Bronchial epithelial cell (primary cell): ENCODE data around the gene TECTA. TPM values are rescaled to one million over a fixed set of nuclear protein-coding genes. Genes with fewer than 3 reads are reported as not detected.

Experiments
- DNase-seq: peaks from one replicate; pipeline ENCODE4 v3.0.0-alpha.2; 2010; ENCODE audit warnings: low read depth
- FAIRE-seq: peaks from 2 replicates; lab custom pipeline; 2011; peaks lifted over from hg19 to GRCh38; lab: Jason Lieb, UNC
- H3K27me3 ChIP-seq: 2 replicates; pipeline ENCODE4 v1.5.1; 2011; ENCODE audit warnings: low read length; ENCODE audit not compliant: control insufficient read depth, insufficient read depth
- H3K36me3 ChIP-seq: 2 replicates; pipeline ENCODE4 v1.5.1; 2011; ENCODE audit warnings: low read length; ENCODE audit not compliant: control insufficient read depth, insufficient read depth
- H3K4me3 ChIP-seq: 2 replicates; pipeline ENCODE4 v1.5.1; 2011; ENCODE audit warnings: mild to moderate bottlenecking, low read depth, low read length, control low read depth
- CTCF ChIP-seq: IDR thresholded peaks from 2 replicates; pipeline ENCODE4 v1.5.1; 2011; ENCODE audit warnings: mild to moderate bottlenecking, moderate library complexity, low read length, control low read depth, inconsistent platforms; ENCODE audit not compliant: insufficient read depth, severe bottlenecking
- total RNA-seq: library from RNA; depleted of rRNA; stranded (reverse); fragments of >200 nt; gene quantifications from 2 replicates; pipeline ENCODE4 v1.2.1, GENCODE V29; 2014

TECTA gene
- total RNA-seq: under 0.01 and 0.38 TPM in 2 replicates

DNA sequence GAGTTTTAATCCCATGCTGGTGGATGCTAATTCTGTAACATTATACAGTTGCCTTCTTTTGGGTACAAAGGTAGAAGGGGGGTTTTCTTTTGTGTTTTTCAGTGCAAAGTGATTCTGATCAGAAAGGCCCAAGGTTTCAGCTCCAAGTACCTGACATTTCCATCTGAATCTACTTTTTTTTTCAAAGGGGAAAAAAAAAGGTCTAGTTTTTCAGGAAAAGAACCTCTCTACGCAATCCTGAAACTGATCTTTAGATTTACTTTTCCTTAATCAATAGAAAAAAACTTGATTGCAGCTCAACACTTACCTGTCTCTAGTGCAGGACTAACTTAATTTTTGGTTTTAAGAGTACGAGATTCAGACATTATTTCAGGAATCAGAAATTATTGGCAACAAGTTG is at the start of gene TECTA:
TSS of gene TECTA (plus strand) at position 301 of the 400 bp plus-strand sequence. CDS start 1,423 bp downstream, outside the sequence.
- no peak for TF ChIP-seq CTCF
- Histone ChIP-seq H3K36me3 (no peaks in the 10 kb centered on the region), H3K27me3 (no peaks in the 10 kb centered on the region), H3K4me3 (no peak within 1 kb of the TSS)
- FAIRE-seq (no peak), DNase-seq (no peak)

DNA sequence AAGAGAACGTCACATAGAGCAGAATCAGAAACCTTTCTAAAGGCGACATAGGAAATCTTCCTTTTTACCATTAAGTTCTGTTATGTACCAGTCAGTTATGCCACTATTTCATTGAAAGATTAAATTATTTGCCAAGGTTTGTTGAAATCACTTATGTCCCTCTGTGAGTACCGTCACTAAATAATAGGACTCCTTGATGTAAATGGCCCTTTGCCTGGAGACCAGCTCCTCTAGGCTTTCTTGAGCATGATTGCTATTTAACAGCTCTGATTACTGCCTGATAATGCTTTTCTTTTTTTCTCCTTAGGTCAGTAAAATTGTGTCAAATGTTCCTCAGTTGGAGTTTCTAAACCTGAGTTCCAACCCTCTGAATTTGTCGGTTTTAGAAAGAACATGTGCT is 47.8 kb upstream of the TECTA start:
- Histone ChIP-seq H3K36me3 (peaks cover 1% of the 10 kb centered on the region), H3K4me3 (no peak overlapping the region), H3K27me3 (no peaks in the 10 kb centered on the region)
- DNase-seq (no peak), FAIRE-seq (no peak)
- TF ChIP-seq CTCF: no peak

DNA sequence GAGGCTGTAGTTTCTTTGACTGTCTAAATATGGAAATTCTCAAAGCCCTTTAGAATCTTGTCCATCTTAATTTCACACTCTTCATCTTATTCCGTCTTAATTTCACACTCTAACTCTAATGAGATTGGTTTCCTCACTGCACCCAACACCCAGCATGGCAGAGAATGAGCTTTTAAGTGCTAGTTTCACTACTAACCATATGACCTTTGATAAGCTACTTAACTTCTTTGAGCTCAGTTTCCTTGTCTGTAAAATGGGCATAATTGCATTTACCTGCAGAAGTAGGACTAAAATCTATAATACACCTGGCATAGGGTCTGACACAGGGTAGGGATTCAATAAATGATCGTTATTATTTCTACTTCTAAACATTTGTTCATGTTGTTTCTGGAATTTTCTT is 46.8 kb upstream of the TECTA start:
- H3K27me3 ChIP-seq: no peaks in the 10 kb centered on the region
- H3K4me3 ChIP-seq: no peak overlapping the region
- no peak for DNase-seq
- FAIRE-seq: no peak
- TF ChIP-seq CTCF: no peak
- peaks cover 1% of the 10 kb centered on the region for H3K36me3 ChIP-seq

- no peak overlapping the region for H3K4me3 ChIP-seq
- FAIRE-seq: no peak
- H3K36me3 ChIP-seq: peaks cover 1% of the 10 kb centered on the region
- DNase-seq: peak; percentile 68
- no peaks in the 10 kb centered on the region for H3K27me3 ChIP-seq
- no peak for TF ChIP-seq CTCF
Observed at GRCh38 chr11:121055076-121055475, 46.0 kb upstream of the TECTA start.

DNA sequence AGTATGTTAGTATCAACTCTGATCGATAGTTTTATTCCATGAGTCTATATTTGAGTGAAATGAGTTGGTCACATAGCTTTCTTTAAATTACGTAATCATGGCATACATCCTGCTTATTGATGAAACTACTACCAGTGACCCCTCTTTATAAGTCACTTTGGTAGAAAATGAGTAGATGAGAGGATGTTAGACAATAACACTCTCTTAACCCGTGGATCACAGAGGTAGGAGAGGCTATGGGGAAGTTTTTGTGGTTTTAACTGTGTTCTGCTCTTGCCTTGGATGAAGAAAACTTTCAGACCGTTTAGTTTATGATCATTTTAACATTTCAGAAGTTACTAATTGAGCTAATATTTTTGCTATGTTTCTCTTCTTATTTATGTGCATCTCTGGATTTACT is 43.1 kb upstream of the TECTA start:
- FAIRE-seq: no peak
- Histone ChIP-seq H3K27me3 (no peaks in the 10 kb centered on the region), H3K4me3 (no peak overlapping the region), H3K36me3 (peaks cover 2% of the 10 kb centered on the region)
- DNase-seq: no peak
- TF ChIP-seq CTCF: no peak

DNA sequence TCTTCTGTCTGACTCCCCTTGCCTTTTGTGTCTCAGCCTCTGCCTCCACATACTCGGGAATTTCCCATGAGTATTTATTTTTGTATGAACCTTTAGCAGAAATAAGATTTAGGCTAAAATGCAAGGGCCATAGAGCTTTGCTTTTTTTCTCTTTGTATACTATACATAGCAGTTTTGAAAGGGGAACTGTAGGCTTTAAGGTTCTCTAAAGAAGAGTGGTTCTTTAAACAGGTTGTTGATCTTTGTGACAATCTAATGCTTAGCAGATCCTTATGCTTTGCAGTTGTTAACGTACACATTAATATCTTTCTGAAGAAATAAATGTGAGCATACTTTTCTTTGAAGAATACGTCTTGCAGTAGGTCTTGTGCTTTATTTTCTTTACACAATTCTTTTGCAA is 42.1 kb upstream of the TECTA start:
- H3K4me3 ChIP-seq: no peak overlapping the region
- FAIRE-seq (no peak), DNase-seq (no peak)
- TF ChIP-seq CTCF: no peak
- H3K36me3 ChIP-seq: peaks cover 2% of the 10 kb centered on the region
- no peaks in the 10 kb centered on the region for H3K27me3 ChIP-seq
